Body of pancreas (tissue), 4 donors: ENCODE data around the gene AVPR1B.

Source experiments
- POLR2A ChIP-seq, 3 donors: fragments of 450-650 bp; IDR thresholded peaks; one replicate each; pipeline ENCODE4 v1.6.1; 2016; ENCODE audit warnings: antibody characterized with exemption in 3 of 3, mild to moderate bottlenecking in 2 of 3
- TF ChIP-seq, protein P1 (sequence below), 7 experiments: fragments of 450-650 bp in 4 of 7; fragments of 200-600 bp in 3 of 7; sonication (generic) in 3 of 7; IDR thresholded peaks; one replicate each; pipeline ENCODE4 v1.5.1; 2016 to 2019; ENCODE audit warnings: antibody characterized with exemption in 7 of 7

DNA sequence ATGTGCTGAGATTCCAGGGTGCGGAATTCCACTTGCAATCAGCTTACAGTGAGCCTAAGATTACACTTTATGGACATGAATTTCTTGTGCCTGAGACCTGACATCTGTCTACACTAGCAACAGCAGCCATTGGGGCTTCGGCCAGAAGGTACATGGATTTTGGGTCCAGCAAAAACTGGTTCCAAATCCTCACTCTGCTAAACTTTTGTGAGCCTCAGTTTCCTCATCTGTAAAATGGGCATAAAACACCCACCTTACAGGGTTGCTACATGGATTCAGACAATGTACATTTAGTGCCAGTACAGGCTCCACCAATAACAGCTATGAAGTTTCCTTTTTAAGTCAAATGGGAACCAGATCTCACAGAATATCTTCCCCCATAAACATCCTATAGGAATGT lies 33.4 kb downstream of the AVPR1B start:
- TF ChIP-seq, protein P1, sequence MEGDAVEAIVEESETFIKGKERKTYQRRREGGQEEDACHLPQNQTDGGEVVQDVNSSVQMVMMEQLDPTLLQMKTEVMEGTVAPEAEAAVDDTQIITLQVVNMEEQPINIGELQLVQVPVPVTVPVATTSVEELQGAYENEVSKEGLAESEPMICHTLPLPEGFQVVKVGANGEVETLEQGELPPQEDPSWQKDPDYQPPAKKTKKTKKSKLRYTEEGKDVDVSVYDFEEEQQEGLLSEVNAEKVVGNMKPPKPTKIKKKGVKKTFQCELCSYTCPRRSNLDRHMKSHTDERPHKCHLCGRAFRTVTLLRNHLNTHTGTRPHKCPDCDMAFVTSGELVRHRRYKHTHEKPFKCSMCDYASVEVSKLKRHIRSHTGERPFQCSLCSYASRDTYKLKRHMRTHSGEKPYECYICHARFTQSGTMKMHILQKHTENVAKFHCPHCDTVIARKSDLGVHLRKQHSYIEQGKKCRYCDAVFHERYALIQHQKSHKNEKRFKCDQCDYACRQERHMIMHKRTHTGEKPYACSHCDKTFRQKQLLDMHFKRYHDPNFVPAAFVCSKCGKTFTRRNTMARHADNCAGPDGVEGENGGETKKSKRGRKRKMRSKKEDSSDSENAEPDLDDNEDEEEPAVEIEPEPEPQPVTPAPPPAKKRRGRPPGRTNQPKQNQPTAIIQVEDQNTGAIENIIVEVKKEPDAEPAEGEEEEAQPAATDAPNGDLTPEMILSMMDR (IDR thresholded peaks at IDR 0.05) = no peak
- TF ChIP-seq POLR2A (IDR thresholded peaks at IDR 0.05) = no peak
